GM18868 (cell line): Measurements from ENCODE around the gene NFKB2.

Source experiments
- ATAC-seq: cut with Tn5 transposase; IDR thresholded peaks from one replicate; pipeline ENCODE4 v1.9.1; 2021; ENCODE audit warnings: mild to moderate bottlenecking, moderate library complexity; ENCODE audit not compliant: unreplicated experiment

Gene NFKB2

DNA sequence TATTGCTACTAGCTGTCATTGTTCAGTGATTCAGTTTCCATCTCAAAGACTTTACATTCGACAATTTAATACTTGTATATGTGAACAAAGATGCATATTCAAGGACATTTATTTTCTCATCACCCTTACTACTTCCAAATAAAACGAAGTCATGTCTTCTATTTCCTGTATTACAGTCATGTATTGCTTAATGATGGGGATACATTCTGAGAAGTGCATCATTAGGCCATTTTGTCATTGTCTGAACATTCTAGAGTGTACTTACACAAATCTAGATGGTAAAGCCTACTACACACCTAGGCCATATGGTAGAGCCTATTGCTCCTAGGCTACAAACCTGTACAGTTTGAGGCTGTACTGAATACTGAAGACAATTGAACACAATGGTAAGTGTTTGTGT, 49.3 kb downstream of the NFKB2 start:
- no peak for ATAC-seq

- peak; percentile 69 for ATAC-seq
These were observed 54.0 kb downstream of the NFKB2 start for GRCh38 chr10:102449321-102450123.

DNA sequence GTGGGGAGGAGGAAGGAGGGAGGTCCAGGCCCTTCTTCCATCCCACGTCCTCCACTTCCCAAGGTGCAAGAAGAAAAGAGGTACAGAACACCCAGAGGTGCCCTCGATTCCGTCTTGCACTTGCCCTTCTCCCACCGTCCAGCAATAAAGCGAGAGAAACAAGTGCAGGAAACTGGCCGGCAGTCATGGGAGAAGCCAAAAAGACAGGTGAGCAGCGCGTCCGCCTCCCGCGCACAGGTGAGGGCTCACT, 54.5 kb downstream of the NFKB2 start:
- ATAC-seq = no peak

GRCh38 chr10:102450374-102451104, 55.0 kb downstream of the NFKB2 start:
- peak; percentile 72 for ATAC-seq

- no peak for ATAC-seq
These were observed 55.8 kb downstream of the NFKB2 start, which contains the start of gene C10orf95 for GRCh38 chr10:102451105-102451969. Gene C10orf95, minus strand, starts transcription at chr10:102451543. Its CDS starts 450 bp downstream, at chr10:102451093.
